ENCODE measurements around the gene DIO3. TPM values are rescaled to one million over a fixed set of nuclear protein-coding genes. Genes with fewer than 3 reads are reported as not detected.
A peak's percentile ranks its signal among the peaks of the same experiment; 100 is the strongest.

The DIO3 gene
- total and polyA plus RNA-seq, 2 of the 13 experiments (the other 11 are each of a cell fraction or from before 2014, with no cell fraction given): not detected

DNA sequence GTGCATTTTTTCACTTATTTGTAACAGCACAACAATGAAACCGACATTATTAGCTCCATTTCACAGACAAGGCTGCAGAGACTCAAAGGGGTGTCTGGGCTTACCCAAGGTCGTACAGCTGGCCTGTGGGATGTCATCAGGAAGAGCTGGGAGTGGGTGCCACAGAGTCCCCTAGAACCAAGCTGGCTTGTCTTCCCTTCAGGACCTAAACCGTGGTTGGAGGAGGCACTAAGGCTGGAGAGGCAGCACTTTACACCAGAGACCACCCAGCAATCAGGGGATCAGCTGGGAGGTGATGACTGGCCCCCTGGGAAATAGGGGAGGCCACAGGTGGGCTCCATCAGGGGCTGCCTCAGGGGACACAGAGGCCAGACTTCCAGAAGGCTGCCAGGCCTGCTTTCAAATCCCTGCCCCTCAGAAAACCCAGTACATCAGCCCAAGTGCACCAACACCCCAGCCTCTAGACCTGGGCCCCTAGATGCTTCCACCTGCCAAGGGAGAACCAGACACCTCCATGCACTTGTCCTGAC is 28.3 kb downstream of the DIO3 start:
- no peak for FAIRE-seq

DNA sequence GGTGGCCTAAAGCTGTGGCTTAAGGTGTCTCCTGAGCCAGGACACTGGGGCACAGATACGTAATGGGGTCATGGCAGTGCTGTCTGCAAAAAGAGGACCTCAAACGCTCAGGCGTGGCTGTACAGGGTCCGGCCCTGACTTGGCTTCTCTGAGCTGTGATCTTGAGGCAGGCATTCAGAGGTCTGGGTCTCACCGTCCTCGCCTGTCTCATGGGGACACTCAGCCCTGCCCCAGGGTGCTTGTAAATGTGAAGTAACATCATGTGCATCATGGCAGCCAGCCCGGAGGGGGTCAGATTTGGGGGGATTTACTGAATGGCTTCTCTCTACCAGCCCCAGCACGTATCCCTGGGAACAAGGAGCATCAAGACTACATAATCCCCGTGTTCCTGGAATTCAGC is 28.8 kb downstream of the DIO3 start:
- no peak overlapping the region for H3K27ac ChIP-seq (ENCODE audit: extremely low read length, insufficient read depth, low read length)
- intact Hi-C loops (cut with micrococcal nuclease; ENCODE audit: unreplicated experiment) (no loop called here), in situ Hi-C loops (cut with HindIII; ENCODE audit: extremely low pct_ligation_motif_present, low pct_unique_long_range_greater_than_20kb) (no loop called here)
- POLR2A ChIA-PET: no interaction called here
- peaks cover 5 to 13% of the 10 kb centered on the region in 2 experiments; a peak in 4 of 5 replicates for H3K27me3 ChIP-seq (ENCODE audit: control insufficient read depth in 1 of 2, insufficient read depth in 2 of 2, low read length in 2 of 2)
- no peak overlapping the region for H3K9ac ChIP-seq (ENCODE audit: insufficient read depth, low read depth, low read length)
- H3K4me2 ChIP-seq (ENCODE audit: low read depth, low read length): no peak overlapping the region
- no peaks in the 10 kb centered on the region for H3K36me3 ChIP-seq (replicated peaks in 1 of 2; ENCODE audit: control insufficient read depth in 1 of 2, insufficient read depth in 2 of 2, low read length in 2 of 2)
- peaks cover 31% of the 10 kb centered on the region for H3K4me1 ChIP-seq (ENCODE audit: insufficient read depth, low read length)
- H2AFZ ChIP-seq (ENCODE audit: low read length): no peak overlapping the region
- FAIRE-seq: no peak
- 80% methylated on average over 3 of the region's 9 CpGs for WGBS (ENCODE audit: low lambda C conversion rate)
- ATAC-seq: no peak
- DNase-seq (ENCODE audit: low spot score): no peak
- H3K79me2 ChIP-seq (ENCODE audit: insufficient read depth, low read length): no peaks in the 10 kb centered on the region
- CTCF ChIA-PET (ENCODE audit: low intra/inter-chr PET ratio, low total read pairs): no interaction called here
- H3K9me3 ChIP-seq (ENCODE audit: low read length): no peaks in the 10 kb centered on the region
- H4K20me1 ChIP-seq (ENCODE audit: insufficient read depth, low read length): no peaks in the 10 kb centered on the region
- no TSS peak for BruUV-seq (replicated peaks)
- H3K4me3 ChIP-seq (replicated peaks in 1 of 3; ENCODE audit: insufficient read depth in 1 of 3, low read depth in 2 of 3, low read length in 3 of 3): no peak overlapping the region
- TF ChIP-seq HDAC6 (IDR thresholded peaks at IDR 0.05; ENCODE audit: low read depth, low read length) (no peak), MAFF (IDR thresholded peaks at IDR 0.05; ENCODE audit: low read depth, low read length) (no peak), ZBTB21 (CRISPR knock-in tag; IDR thresholded peaks at IDR 0.05) (no peak), ZNF543 (CRISPR knock-in tag; IDR thresholded peaks at IDR 0.05) (no peak), ZNF234 (CRISPR knock-in tag; conservative IDR thresholded peaks at IDR 0.05) (no peak), ZSCAN25 (CRISPR knock-in tag; IDR thresholded peaks at IDR 0.05) (no peak)
- TF ChIP-seq, protein P1, sequence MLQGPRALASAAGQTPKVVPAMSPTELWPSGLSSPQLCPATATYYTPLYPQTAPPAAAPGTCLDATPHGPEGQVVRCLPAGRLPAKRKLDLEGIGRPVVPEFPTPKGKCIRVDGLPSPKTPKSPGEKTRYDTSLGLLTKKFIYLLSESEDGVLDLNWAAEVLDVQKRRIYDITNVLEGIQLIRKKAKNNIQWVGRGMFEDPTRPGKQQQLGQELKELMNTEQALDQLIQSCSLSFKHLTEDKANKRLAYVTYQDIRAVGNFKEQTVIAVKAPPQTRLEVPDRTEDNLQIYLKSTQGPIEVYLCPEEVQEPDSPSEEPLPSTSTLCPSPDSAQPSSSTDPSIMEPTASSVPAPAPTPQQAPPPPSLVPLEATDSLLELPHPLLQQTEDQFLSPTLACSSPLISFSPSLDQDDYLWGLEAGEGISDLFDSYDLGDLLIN (CRISPR knock-in tag; IDR thresholded peaks at IDR 0.05; ENCODE audit: borderline replicate concordance): no peak
- TF ChIP-seq, protein P2, sequence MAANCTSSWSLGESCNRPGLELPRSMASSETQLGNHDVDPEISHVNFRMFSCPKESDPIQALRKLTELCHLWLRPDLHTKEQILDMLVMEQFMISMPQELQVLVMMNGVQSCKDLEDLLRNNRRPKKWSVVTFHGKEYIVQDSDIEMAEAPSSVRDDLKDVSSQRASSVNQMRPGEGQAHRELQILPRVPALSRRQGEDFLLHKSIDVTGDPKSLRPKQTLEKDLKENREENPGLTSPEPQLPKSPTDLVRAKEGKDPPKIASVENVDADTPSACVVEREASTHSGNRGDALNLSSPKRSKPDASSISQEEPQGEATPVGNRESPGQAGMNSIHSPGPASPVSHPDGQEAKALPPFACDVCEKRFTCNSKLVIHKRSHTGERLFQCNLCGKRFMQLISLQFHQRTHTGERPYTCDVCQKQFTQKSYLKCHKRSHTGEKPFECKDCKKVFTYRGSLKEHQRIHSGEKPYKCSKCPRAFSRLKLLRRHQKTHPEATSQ (CRISPR knock-in tag; IDR thresholded peaks at IDR 0.05; ENCODE audit: borderline replicate concordance): no peak
- TF ChIP-seq, protein P3, sequence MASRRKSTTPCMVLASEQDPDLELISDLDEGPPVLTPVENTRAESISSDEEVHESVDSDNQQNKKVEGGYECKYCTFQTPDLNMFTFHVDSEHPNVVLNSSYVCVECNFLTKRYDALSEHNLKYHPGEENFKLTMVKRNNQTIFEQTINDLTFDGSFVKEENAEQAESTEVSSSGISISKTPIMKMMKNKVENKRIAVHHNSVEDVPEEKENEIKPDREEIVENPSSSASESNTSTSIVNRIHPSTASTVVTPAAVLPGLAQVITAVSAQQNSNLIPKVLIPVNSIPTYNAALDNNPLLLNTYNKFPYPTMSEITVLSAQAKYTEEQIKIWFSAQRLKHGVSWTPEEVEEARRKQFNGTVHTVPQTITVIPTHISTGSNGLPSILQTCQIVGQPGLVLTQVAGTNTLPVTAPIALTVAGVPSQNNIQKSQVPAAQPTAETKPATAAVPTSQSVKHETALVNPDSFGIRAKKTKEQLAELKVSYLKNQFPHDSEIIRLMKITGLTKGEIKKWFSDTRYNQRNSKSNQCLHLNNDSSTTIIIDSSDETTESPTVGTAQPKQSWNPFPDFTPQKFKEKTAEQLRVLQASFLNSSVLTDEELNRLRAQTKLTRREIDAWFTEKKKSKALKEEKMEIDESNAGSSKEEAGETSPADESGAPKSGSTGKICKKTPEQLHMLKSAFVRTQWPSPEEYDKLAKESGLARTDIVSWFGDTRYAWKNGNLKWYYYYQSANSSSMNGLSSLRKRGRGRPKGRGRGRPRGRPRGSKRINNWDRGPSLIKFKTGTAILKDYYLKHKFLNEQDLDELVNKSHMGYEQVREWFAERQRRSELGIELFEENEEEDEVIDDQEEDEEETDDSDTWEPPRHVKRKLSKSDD (CRISPR knock-in tag; IDR thresholded peaks at IDR 0.05; ENCODE audit: low read depth): no peak
- TF ChIP-seq, protein P4, sequence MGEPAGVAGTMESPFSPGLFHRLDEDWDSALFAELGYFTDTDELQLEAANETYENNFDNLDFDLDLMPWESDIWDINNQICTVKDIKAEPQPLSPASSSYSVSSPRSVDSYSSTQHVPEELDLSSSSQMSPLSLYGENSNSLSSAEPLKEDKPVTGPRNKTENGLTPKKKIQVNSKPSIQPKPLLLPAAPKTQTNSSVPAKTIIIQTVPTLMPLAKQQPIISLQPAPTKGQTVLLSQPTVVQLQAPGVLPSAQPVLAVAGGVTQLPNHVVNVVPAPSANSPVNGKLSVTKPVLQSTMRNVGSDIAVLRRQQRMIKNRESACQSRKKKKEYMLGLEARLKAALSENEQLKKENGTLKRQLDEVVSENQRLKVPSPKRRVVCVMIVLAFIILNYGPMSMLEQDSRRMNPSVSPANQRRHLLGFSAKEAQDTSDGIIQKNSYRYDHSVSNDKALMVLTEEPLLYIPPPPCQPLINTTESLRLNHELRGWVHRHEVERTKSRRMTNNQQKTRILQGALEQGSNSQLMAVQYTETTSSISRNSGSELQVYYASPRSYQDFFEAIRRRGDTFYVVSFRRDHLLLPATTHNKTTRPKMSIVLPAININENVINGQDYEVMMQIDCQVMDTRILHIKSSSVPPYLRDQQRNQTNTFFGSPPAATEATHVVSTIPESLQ (CRISPR knock-in tag; conservative IDR thresholded peaks at IDR 0.05): no peak

More for the DNA sequence above, 28.3 kb downstream of the DIO3 start:
- in situ Hi-C loops (cut with HindIII; ENCODE audit: extremely low pct_ligation_motif_present, low pct_unique_long_range_greater_than_20kb): no loop called here
- H3K27ac ChIP-seq (ENCODE audit: extremely low read length, insufficient read depth, low read length): no peak overlapping the region
- H3K36me3 ChIP-seq (replicated peaks in 1 of 2; ENCODE audit: control insufficient read depth in 1 of 2, insufficient read depth in 2 of 2, low read length in 2 of 2): no peaks in the 10 kb centered on the region
- peaks cover 5 to 13% of the 10 kb centered on the region in 2 experiments; a peak in 4 of 5 replicates for H3K27me3 ChIP-seq (ENCODE audit: control insufficient read depth in 1 of 2, insufficient read depth in 2 of 2, low read length in 2 of 2)
- H4K20me1 ChIP-seq (ENCODE audit: insufficient read depth, low read length): no peaks in the 10 kb centered on the region
- H3K9ac ChIP-seq (ENCODE audit: insufficient read depth, low read depth, low read length): no peak overlapping the region
- H3K4me2 ChIP-seq (ENCODE audit: low read depth, low read length): peak overlapping the region; percentile 52
- ATAC-seq (no peak), DNase-seq (ENCODE audit: low spot score) (no peak)
- WGBS (ENCODE audit: low lambda C conversion rate): 5% methylated on average over 2 of the region's 3 CpGs
- intact Hi-C loops (cut with micrococcal nuclease; ENCODE audit: unreplicated experiment): no loop called here
- ChIA-PET POLR2A (no interaction called here), CTCF (ENCODE audit: low intra/inter-chr PET ratio, low total read pairs) (no interaction called here)
- no TSS peak for BruUV-seq (replicated peaks)
- no peak overlapping the region for H2AFZ ChIP-seq (ENCODE audit: low read length)
- H3K4me3 ChIP-seq (replicated peaks in 1 of 3; ENCODE audit: insufficient read depth in 1 of 3, low read depth in 2 of 3, low read length in 3 of 3): no peak overlapping the region
- H3K9me3 ChIP-seq (ENCODE audit: low read length): no peaks in the 10 kb centered on the region
- peaks cover 31% of the 10 kb centered on the region for H3K4me1 ChIP-seq (ENCODE audit: insufficient read depth, low read length)
- no peaks in the 10 kb centered on the region for H3K79me2 ChIP-seq (ENCODE audit: insufficient read depth, low read length)
- TF ChIP-seq ZIK1 (CRISPR knock-in tag; IDR thresholded peaks at IDR 0.05; ENCODE audit: borderline replicate concordance, low read depth): no peak
- TF ChIP-seq ZNF501 (CRISPR knock-in tag; IDR thresholded peaks at IDR 0.05): 0 out of 2 replicates have a peak, but pooled peaks have one; percentile 29
